Choroid plexus epithelial cell (primary cell): ENCODE results near the gene NCBP2.

Experiments
- DNase-seq: peaks from one replicate; pipeline ENCODE4 v3.0.0-alpha.2; 2010; ENCODE audit warnings: low read depth
- H3K4me3 ChIP-seq: 2 replicates; pipeline ENCODE4 v1.5.1; 2011; ENCODE audit warnings: low read depth, mild to moderate bottlenecking, control low read depth, low read length, moderate library complexity
- TF ChIP-seq, protein P1 (sequence below): conservative IDR thresholded peaks from 2 replicates; pipeline ENCODE4 v1.5.1; 2011; ENCODE audit warnings: low read depth, mild to moderate bottlenecking, control low read depth, inconsistent platforms, low read length, moderate library complexity

Gene NCBP2

GRCh38 chr3:196967412-196968232 is 25.3 kb upstream of the NCBP2 start:
- peak overlapping the region; percentile 64 for H3K4me3 ChIP-seq
- TF ChIP-seq, protein P1, sequence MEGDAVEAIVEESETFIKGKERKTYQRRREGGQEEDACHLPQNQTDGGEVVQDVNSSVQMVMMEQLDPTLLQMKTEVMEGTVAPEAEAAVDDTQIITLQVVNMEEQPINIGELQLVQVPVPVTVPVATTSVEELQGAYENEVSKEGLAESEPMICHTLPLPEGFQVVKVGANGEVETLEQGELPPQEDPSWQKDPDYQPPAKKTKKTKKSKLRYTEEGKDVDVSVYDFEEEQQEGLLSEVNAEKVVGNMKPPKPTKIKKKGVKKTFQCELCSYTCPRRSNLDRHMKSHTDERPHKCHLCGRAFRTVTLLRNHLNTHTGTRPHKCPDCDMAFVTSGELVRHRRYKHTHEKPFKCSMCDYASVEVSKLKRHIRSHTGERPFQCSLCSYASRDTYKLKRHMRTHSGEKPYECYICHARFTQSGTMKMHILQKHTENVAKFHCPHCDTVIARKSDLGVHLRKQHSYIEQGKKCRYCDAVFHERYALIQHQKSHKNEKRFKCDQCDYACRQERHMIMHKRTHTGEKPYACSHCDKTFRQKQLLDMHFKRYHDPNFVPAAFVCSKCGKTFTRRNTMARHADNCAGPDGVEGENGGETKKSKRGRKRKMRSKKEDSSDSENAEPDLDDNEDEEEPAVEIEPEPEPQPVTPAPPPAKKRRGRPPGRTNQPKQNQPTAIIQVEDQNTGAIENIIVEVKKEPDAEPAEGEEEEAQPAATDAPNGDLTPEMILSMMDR, result no peak
- no peak for DNase-seq

DNA sequence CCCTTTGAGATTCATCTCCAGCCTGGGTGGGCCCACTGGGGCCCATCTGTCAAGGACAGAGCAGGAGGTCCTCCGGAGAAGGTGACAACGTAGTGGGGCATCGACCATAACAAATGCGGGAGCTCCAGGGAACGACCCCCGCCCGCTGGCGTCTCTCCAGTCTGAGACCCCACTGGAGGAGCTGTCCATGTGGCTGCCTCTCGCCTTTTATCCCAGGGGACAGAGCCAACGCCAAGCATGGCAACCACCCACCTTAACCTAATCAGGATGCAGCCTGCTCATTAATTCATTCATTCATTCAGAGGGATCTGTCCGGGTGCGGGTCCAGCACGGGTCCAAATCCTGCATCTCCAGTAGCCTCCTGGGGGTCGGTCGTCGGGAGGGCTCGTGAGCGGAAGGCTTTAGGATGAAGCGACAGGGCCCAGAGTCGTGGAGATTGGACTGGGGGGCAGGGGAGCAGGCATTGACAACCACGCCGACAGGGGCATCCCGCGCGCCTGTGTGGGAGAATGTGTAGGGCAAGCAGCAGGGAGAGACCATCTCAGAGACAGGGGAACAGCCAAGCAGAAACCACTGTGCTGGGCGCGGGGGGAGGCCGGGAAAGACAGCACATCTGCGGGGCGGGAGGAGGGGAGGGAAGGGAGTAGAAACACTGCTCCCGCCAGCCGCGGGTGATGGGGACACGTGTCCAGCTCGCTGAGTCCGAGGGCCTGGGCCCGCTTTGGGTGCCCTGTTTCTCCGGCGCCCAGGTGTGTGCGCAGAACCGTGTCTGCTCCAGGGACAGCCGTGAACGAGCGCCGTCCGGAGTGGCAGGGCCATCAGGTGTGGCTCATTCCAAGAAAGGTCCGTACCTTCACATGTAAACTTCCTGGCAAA is 24.4 kb upstream of the NCBP2 start:
- peak overlapping the region; percentile 36 for H3K4me3 ChIP-seq
- TF ChIP-seq, protein P1, result no peak
- DNase-seq, result peak; percentile 56

GRCh38 chr3:196965804-196966173 is 23.5 kb upstream of the NCBP2 start:
- no peak for DNase-seq
- TF ChIP-seq, protein P1, result no peak
- no peak overlapping the region for H3K4me3 ChIP-seq

DNA sequence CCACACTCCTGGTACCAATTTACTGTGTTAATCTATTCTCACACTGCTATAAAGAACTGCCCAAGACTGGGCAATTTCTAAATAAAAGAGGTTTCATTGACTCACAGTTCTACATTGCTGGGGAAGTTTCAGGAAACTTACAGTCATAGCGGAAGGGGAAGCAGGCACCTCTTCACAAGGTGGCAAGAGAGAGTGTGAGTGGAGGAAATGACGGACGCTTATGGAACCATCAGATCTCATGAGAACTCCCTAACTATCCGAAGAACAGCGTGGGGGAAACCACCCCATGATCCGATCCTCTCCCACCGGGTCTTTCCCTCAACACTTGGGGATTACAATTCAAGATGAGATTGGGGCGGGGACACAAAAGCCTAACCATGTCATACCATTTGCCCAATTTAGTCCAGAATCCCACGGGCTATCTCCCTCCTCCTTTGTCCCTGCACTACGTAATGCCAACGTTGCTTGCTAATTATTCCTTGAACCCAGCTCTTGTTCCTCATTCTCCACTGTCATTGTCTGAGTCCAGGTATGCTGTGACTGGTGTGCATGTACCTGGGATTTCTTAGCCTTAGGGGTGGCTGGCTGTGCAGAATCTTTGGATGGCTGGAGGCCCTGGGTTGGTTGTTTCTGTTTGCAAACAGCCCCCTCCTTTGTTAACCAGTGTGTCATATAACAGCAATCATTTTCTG is 22.9 kb upstream of the NCBP2 start:
- TF ChIP-seq, protein P1, result no peak
- no peak overlapping the region for H3K4me3 ChIP-seq
- no peak for DNase-seq

- TF ChIP-seq, protein P1, result no peak
- H3K4me3 ChIP-seq, result no peak overlapping the region
Observed at GRCh38 chr3:196963631-196963953, 21.3 kb upstream of the NCBP2 start.

GRCh38 chr3:196962930-196963630 is 20.8 kb upstream of the NCBP2 start:
- no peak overlapping the region for H3K4me3 ChIP-seq
- DNase-seq, result no peak
- TF ChIP-seq, protein P1, result no peak

More at GRCh38 chr3:196963631-196963953, 21.3 kb upstream of the NCBP2 start:
- no peak for DNase-seq
